Gastrocnemius medialis (tissue), 4 donors: ENCODE measurements around the gene ITFG1. TPM values are rescaled to one million over a fixed set of nuclear protein-coding genes. Genes with fewer than 3 reads are reported as not detected.

Experiments used
- ATAC-seq, 2 donors: fragments of 150-250 bp; one replicate each; pipeline ENCODE4 v1.9.1; 2016
- DNase-seq, 2 donors: peaks; one replicate each; pipeline ENCODE4 v3.0.0-alpha.2; 2019
- H3K27ac ChIP-seq, 4 donors: fragments of 200-600 bp; sonication (generic); 1 replicate in 1 of 4; 2 replicates in 3 of 4; pipeline ENCODE4 v1.5.1; 2016 to 2018; ENCODE audit warnings: mild to moderate bottlenecking in 2 of 4, moderate library complexity in 1 of 4
- H3K27me3 ChIP-seq, 3 donors: fragments of 200-600 bp; sonication (generic) in 2 of 3; 1 replicate in 1 of 3; 2 replicates in 2 of 3; pipeline versions ENCODE4 v1.5.1 to v1.6.0; 2016 to 2019; ENCODE audit warnings: mild to moderate bottlenecking in 1 of 3, moderate library complexity in 1 of 3
- H3K36me3 ChIP-seq, 2 donors: fragments of 200-600 bp; sonication (generic) in 1 of 2; one replicate each; pipeline ENCODE4 v1.5.1; 2017 to 2018
- H3K4me1 ChIP-seq, 2 donors: fragments of 200-600 bp; sonication (generic) in 1 of 2; one replicate each; pipeline ENCODE4 v1.5.1; 2016 to 2017; ENCODE audit warnings: mild to moderate bottlenecking in 2 of 2
- H3K4me3 ChIP-seq, 4 donors: fragments of 200-600 bp; sonication (generic) in 3 of 4; 1 replicate in 1 of 4; 2 replicates in 3 of 4; pipeline ENCODE4 v1.5.1; 2016 to 2019; ENCODE audit warnings: mild to moderate bottlenecking in 2 of 4
- H3K9me3 ChIP-seq, 3 donors: fragments of 200-600 bp; sonication (generic) in 2 of 3; 1 replicate in 1 of 3; 2 replicates in 2 of 3; pipeline ENCODE4 v1.5.1; 2016 to 2019
- POLR2A ChIP-seq, 2 donors: fragments of 450-650 bp; IDR thresholded peaks; one replicate each; pipeline ENCODE4 v1.6.1; 2017; ENCODE audit warnings: antibody characterized with exemption in 2 of 2, mild to moderate bottlenecking in 2 of 2, moderate library complexity in 2 of 2
- in situ Hi-C, 4 donors: fragments of 200-750 bp; cut with MboI; loops; one replicate each; pipeline versions ENCODE4 v1.15.0 to v1.8.0; 2017; ENCODE audit warnings: low sequenced_read_pairs in 4 of 4
- intact Hi-C: fragments of 100-400 bp; cut with DNase I; formaldehyde crosslinking; loops from one replicate; pipeline ENCODE4 v1.15.1; 2023; ENCODE audit warnings: low total_unique reads
- total RNA-seq, 4 donors: library from RNA; depleted of rRNA; stranded (reverse); fragments of >200 nt; gene quantifications; one replicate each; pipeline versions ENCODE4 v1.1.0 to v1.2.3, GENCODE V29; 2016
- TF ChIP-seq, protein P1 (sequence below), 5 experiments: fragments of 450-650 bp in 3 of 5; fragments of 200-600 bp in 2 of 5; sonication (generic) in 2 of 5; IDR thresholded peaks in 4 of 5; conservative IDR thresholded peaks in 1 of 5; 1 replicate in 4 of 5; 2 replicates in 1 of 5; pipeline ENCODE4 v1.5.1; 2016 to 2019; ENCODE audit warnings: antibody characterized with exemption in 5 of 5, mild to moderate bottlenecking in 3 of 5, moderate library complexity in 3 of 5

The ITFG1 gene
- total RNA-seq, 4 donors from 2014 or later, result 20.9 to 37.3 (median 28.6) TPM

GRCh38 chr16:47236716-47237115 lies 224.1 kb downstream of the ITFG1 start:
- TF ChIP-seq, protein P1, sequence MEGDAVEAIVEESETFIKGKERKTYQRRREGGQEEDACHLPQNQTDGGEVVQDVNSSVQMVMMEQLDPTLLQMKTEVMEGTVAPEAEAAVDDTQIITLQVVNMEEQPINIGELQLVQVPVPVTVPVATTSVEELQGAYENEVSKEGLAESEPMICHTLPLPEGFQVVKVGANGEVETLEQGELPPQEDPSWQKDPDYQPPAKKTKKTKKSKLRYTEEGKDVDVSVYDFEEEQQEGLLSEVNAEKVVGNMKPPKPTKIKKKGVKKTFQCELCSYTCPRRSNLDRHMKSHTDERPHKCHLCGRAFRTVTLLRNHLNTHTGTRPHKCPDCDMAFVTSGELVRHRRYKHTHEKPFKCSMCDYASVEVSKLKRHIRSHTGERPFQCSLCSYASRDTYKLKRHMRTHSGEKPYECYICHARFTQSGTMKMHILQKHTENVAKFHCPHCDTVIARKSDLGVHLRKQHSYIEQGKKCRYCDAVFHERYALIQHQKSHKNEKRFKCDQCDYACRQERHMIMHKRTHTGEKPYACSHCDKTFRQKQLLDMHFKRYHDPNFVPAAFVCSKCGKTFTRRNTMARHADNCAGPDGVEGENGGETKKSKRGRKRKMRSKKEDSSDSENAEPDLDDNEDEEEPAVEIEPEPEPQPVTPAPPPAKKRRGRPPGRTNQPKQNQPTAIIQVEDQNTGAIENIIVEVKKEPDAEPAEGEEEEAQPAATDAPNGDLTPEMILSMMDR (IDR thresholded peaks at IDR 0.05 in 4 of 5, conservative IDR thresholded peaks at IDR 0.05 in 1 of 5), result no peak
- TF ChIP-seq POLR2A (IDR thresholded peaks at IDR 0.05), result no peak
- intact Hi-C loops (no loop called here), in situ Hi-C loops (no loop called here)
- no peaks in the 10 kb centered on the region for H3K9me3 ChIP-seq
- no peaks in the 10 kb centered on the region for H3K36me3 ChIP-seq
- H3K27me3 ChIP-seq, result no peaks in the 10 kb centered on the region
- no peak for DNase-seq
- no peaks in the 10 kb centered on the region for H3K4me1 ChIP-seq
- no peak for ATAC-seq
- no peak overlapping the region for H3K27ac ChIP-seq
- no peak overlapping the region for H3K4me3 ChIP-seq

DNA sequence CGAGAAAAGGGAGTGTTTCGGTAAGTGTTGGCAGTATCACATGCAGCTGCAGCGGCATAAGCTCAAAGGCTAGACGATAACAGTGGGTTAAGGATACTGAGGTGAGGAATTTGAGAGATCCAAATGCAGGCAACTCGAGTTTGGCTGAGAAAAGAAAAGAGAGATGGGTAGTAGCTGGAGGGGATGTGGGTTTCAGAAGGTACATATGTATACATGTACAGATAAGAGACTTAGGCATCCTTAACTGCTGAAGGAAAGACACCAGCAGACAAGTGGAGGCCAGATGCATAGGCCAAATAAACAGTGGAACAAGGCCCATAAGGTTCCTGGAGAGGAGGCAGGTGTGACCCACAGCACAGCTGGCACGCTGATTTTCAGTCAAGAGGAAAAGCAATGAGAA lies 230.6 kb downstream of the ITFG1 start:
- Histone ChIP-seq H3K9me3 (no peaks in the 10 kb centered on the region), H3K27me3 (no peaks in the 10 kb centered on the region), H3K4me1 (no peaks in the 10 kb centered on the region), H3K27ac (no peak overlapping the region), H3K36me3 (no peaks in the 10 kb centered on the region), H3K4me3 (no peak overlapping the region)
- intact Hi-C loops, result no loop called here
- TF ChIP-seq, protein P1 (IDR thresholded peaks at IDR 0.05 in 4 of 5, conservative IDR thresholded peaks at IDR 0.05 in 1 of 5), result no peak
- TF ChIP-seq POLR2A (IDR thresholded peaks at IDR 0.05), result no peak
- in situ Hi-C loops, result no loop called here
- no peak for DNase-seq
- ATAC-seq, result no peak

DNA sequence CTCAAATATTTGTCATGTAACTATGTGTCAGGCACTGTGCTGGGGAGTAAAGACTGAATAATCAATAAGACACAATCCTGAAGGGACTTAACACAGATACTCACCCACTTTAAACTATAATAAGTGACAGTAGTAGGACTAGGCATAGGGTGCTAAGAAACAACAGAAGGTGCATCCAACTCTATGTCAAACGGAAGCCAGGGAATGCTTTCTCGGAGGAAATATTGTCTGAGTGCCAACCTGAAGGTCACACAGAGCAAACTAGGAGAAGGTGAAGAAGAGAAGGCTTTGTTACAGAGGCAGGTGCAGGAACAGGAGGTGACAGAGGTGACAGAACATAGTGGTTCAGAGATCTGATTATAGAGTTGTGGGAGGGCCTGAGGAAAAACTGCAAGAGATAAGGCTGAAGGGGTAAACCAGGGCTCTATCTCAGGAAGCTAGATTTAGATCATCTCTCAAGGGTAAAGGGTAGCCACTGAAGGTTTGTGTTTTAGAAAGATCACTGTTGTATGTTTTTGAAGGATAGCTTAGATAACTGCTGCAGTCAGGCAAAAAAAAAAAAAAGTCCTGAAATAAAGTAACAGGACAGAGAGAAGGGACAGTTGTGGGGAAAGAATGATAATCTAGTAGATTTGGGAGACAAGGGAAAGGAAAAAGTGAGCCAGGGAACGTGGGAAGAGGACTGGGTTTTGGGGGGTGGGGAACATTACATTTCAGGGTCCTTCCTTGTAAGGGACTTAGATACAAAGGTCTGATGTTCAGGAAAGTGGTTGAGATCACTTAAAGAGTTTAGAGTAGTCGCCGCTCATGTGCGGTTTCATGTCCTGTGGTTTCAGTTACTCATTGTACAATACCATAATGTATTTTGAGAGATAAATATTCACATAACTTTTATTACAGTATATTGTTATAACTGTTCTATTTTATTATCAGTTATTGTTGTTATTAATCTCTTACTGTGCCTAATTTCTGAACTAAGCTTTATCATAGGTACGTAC lies 231.5 kb downstream of the ITFG1 start:
- Histone ChIP-seq H3K27me3 (no peaks in the 10 kb centered on the region), H3K4me3 (no peak overlapping the region), H3K27ac (no peak overlapping the region), H3K4me1 (no peaks in the 10 kb centered on the region), H3K9me3 (no peaks in the 10 kb centered on the region), H3K36me3 (no peaks in the 10 kb centered on the region)
- intact Hi-C loops (no loop called here), in situ Hi-C loops (no loop called here)
- no peak for DNase-seq
- TF ChIP-seq, protein P1 (IDR thresholded peaks at IDR 0.05 in 4 of 5, conservative IDR thresholded peaks at IDR 0.05 in 1 of 5), result no peak
- no peak for TF ChIP-seq POLR2A (IDR thresholded peaks at IDR 0.05)
- no peak for ATAC-seq

GRCh38 chr16:47228241-47228640 lies 232.6 kb downstream of the ITFG1 start:
- no peak for DNase-seq
- no peaks in the 10 kb centered on the region for H3K36me3 ChIP-seq
- no peaks in the 10 kb centered on the region for H3K9me3 ChIP-seq
- intact Hi-C loops (no loop called here), in situ Hi-C loops (no loop called here)
- TF ChIP-seq, protein P1 (IDR thresholded peaks at IDR 0.05 in 4 of 5, conservative IDR thresholded peaks at IDR 0.05 in 1 of 5), result no peak
- no peak for TF ChIP-seq POLR2A (IDR thresholded peaks at IDR 0.05)
- no peaks in the 10 kb centered on the region for H3K4me1 ChIP-seq
- H3K4me3 ChIP-seq, result no peak overlapping the region
- H3K27ac ChIP-seq, result no peak overlapping the region
- no peak for ATAC-seq
- H3K27me3 ChIP-seq, result no peaks in the 10 kb centered on the region
